HepG2 (cell line): Measurements from ENCODE around the gene POLL. TPM values are rescaled to one million over a fixed set of nuclear protein-coding genes. Genes with fewer than 3 reads are reported as not detected.

Experiments used
- CREB1 ChIP-seq, 2 experiments: fragments of 450-650 bp in 1 of 2; IDR thresholded peaks; 2 replicates each; pipeline ENCODE4 v1.6.1; 2016 to 2017; ENCODE audit warnings: control low read depth in 1 of 2, mild to moderate bottlenecking in 1 of 2, missing compliant biosample characterization in 1 of 2, missing genetic modification characterization in 1 of 2
- MED8 ChIP-seq: sonication (generic); formaldehyde crosslinking; IDR thresholded peaks from 2 replicates; pipeline ENCODE4 v1.8.1; 2023; ENCODE audit warnings: mild to moderate bottlenecking, missing genetic modification reagents; ENCODE audit not compliant: insufficient replicate concordance
- MZF1 ChIP-seq: sonication (generic); formaldehyde crosslinking; IDR thresholded peaks from 2 replicates; pipeline ENCODE4 v1.8.1; 2023; ENCODE audit warnings: mild to moderate bottlenecking, missing genetic modification reagents, borderline replicate concordance
- TOE1 ChIP-seq: sonication (generic); formaldehyde crosslinking; IDR thresholded peaks from 2 replicates; pipeline ENCODE4 v1.4.0; 2020; ENCODE audit warnings: mild to moderate bottlenecking, missing genetic modification reagents
- UBTF ChIP-seq: sonication (generic); formaldehyde crosslinking; IDR thresholded peaks from 2 replicates; pipeline ENCODE4 v1.4.0; 2020; ENCODE audit warnings: mild to moderate bottlenecking, missing genetic modification reagents
- ZNF138 ChIP-seq: sonication (generic); formaldehyde crosslinking; IDR thresholded peaks from 2 replicates; pipeline ENCODE4 v1.5.0; 2020; ENCODE audit warnings: mild to moderate bottlenecking, low read depth, missing genetic modification reagents
- polyA plus RNA-seq, 8 experiments: library from polyadenylated mRNA; depleted of rRNA in 3 of 8; stranded (reverse) in 7 of 8; unstranded in 1 of 8; fragments of >200 nt; fragmentation: Illumina TruSeq in 4 of 8; extraction: Trizol in 4 of 8; gene quantifications; 2 replicates each; pipeline versions ENCODE4 v1.2.1 to v1.2.3, GENCODE V29; 2011 to 2016; ENCODE audit warnings: low read depth in 4 of 8, missing spikeins in 1 of 8, mixed read lengths in 1 of 8; ENCODE audit not compliant: insufficient read depth in 1 of 8
- total RNA-seq, 5 experiments: library from RNA; depleted of rRNA; stranded (reverse); fragments of >200 nt; fragmentation: Illumina TruSeq; extraction: Trizol; gene quantifications; 2 replicates each; pipeline ENCODE4 v1.2.3, GENCODE V29; 2016; ENCODE audit warnings: low read depth in 1 of 5
- TF ChIP-seq, protein P1 (sequence below), 2 experiments: fragments of 450-650 bp in 1 of 2; sonication (generic) in 1 of 2; formaldehyde crosslinking in 1 of 2; IDR thresholded peaks; 2 replicates each; pipeline versions ENCODE4 v1.6.1 to v1.8.0; 2016 to 2022; ENCODE audit warnings: antibody characterized with exemption in 1 of 2, mild to moderate bottlenecking in 1 of 2, missing genetic modification reagents in 1 of 2
- TF ChIP-seq, protein P2 (sequence below): sonication (generic); formaldehyde crosslinking; IDR thresholded peaks from 2 replicates; pipeline ENCODE4 v1.8.0; 2022; ENCODE audit warnings: missing genetic modification reagents, low read depth, mild to moderate bottlenecking, borderline replicate concordance

Gene POLL
- total and polyA plus RNA-seq, 2 of the 13 experiments (the other 11 are each of a cell fraction or from before 2014, with no cell fraction given), result 13.8 to 19.1 TPM

- TF ChIP-seq, protein P1, sequence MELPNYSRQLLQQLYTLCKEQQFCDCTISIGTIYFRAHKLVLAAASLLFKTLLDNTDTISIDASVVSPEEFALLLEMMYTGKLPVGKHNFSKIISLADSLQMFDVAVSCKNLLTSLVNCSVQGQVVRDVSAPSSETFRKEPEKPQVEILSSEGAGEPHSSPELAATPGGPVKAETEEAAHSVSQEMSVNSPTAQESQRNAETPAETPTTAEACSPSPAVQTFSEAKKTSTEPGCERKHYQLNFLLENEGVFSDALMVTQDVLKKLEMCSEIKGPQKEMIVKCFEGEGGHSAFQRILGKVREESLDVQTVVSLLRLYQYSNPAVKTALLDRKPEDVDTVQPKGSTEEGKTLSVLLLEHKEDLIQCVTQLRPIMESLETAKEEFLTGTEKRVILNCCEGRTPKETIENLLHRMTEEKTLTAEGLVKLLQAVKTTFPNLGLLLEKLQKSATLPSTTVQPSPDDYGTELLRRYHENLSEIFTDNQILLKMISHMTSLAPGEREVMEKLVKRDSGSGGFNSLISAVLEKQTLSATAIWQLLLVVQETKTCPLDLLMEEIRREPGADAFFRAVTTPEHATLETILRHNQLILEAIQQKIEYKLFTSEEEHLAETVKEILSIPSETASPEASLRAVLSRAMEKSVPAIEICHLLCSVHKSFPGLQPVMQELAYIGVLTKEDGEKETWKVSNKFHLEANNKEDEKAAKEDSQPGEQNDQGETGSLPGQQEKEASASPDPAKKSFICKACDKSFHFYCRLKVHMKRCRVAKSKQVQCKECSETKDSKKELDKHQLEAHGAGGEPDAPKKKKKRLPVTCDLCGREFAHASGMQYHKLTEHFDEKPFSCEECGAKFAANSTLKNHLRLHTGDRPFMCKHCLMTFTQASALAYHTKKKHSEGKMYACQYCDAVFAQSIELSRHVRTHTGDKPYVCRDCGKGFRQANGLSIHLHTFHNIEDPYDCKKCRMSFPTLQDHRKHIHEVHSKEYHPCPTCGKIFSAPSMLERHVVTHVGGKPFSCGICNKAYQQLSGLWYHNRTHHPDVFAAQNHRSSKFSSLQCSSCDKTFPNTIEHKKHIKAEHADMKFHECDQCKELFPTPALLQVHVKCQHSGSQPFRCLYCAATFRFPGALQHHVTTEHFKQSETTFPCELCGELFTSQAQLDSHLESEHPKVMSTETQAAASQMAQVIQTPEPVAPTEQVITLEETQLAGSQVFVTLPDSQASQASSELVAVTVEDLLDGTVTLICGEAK (IDR thresholded peaks at IDR 0.05), result no peak
- TF ChIP-seq, protein P1 (CRISPR knock-in tag; IDR thresholded peaks at IDR 0.05), result no peak
- TF ChIP-seq MED8 (CRISPR knock-in tag), result no peak
- no peak for TF ChIP-seq ZNF138 (CRISPR knock-in tag)
- no peak for TF ChIP-seq UBTF
- no peak for TF ChIP-seq MZF1 (CRISPR knock-in tag)
- no peak for TF ChIP-seq TOE1 (CRISPR knock-in tag)
- TF ChIP-seq, protein P2, sequence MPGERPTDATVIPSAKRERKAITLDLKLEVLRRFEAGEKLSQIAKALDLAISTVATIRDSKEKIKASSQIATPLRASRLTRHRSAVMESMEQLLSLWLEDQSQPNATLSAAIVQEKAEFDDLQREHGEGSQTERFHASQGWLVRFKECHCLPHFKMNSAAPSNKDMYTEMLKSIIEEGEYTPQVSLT (CRISPR knock-in tag), result no peak
- TF ChIP-seq CREB1 (IDR thresholded peaks at IDR 0.05), result no peak
- TF ChIP-seq CREB1 (CRISPR knock-in tag; IDR thresholded peaks at IDR 0.05), result no peak
These were observed 29.1 kb downstream of the POLL start (continued) for GRCh38 chr10:101558671-101559595.
